Mesendoderm (in vitro differentiated cells): ENCODE measurements around the gene RPLP1. TPM values are rescaled to one million over a fixed set of nuclear protein-coding genes. Genes with fewer than 3 reads are reported as not detected.

Experiments used
- DNase-seq: peaks from one replicate; pipeline ENCODE4 v3.0.0; 2013
- H2AK5ac ChIP-seq: 2 replicates; pipeline ENCODE4 v1.6.1; 2013; ENCODE audit warnings: low read length, inconsistent platforms
- H2BK120ac ChIP-seq: 2 replicates; pipeline ENCODE4 v1.6.1; 2013; ENCODE audit warnings: low read depth, mild to moderate bottlenecking, low read length, moderate library complexity, mixed read lengths
- H2BK15ac ChIP-seq: replicated peaks from 2 replicates; pipeline ENCODE4 v1.6.1; 2013; ENCODE audit warnings: low read depth, mild to moderate bottlenecking, moderate library complexity
- H2BK5ac ChIP-seq: 2 replicates; pipeline ENCODE4 v1.6.1; 2013; ENCODE audit warnings: low read length, inconsistent platforms
- H3K18ac ChIP-seq: 2 replicates; pipeline ENCODE4 v1.6.1; 2013; ENCODE audit warnings: mild to moderate bottlenecking, low read length, mixed read lengths
- H3K23ac ChIP-seq: one replicate; pipeline ENCODE4 v1.6.1; 2013; ENCODE audit warnings: low read length
- H3K27ac ChIP-seq: 2 replicates; pipeline ENCODE4 v1.5.1; 2013; ENCODE audit warnings: low read depth, mild to moderate bottlenecking, inconsistent platforms, low read length, moderate library complexity
- H3K27me3 ChIP-seq: 2 replicates; pipeline ENCODE4 v1.6.1; 2013; ENCODE audit warnings: low read length, control low read depth, mild to moderate bottlenecking, inconsistent platforms; ENCODE audit not compliant: insufficient read depth, poor library complexity
- H3K36me3 ChIP-seq: 2 replicates; pipeline ENCODE4 v1.6.1; 2013; ENCODE audit warnings: low read length, inconsistent platforms; ENCODE audit not compliant: control insufficient read depth, insufficient read depth
- H3K4ac ChIP-seq: one replicate; pipeline ENCODE4 v1.6.1; 2013; ENCODE audit warnings: low read depth, mild to moderate bottlenecking, low read length, moderate library complexity
- H3K4me1 ChIP-seq: 2 replicates; pipeline ENCODE4 v1.6.1; 2013; ENCODE audit warnings: low read depth, low read length, inconsistent platforms; ENCODE audit not compliant: control insufficient read depth
- H3K4me2 ChIP-seq: 2 replicates; pipeline ENCODE4 v1.6.1; 2013; ENCODE audit warnings: low read length
- H3K4me3 ChIP-seq: 2 replicates; pipeline ENCODE4 v1.5.1; 2013; ENCODE audit warnings: mild to moderate bottlenecking, low read length
- H3K56ac ChIP-seq: one replicate; pipeline ENCODE4 v1.6.1; 2013; ENCODE audit warnings: low read length
- H3K79me1 ChIP-seq: 2 replicates; pipeline ENCODE4 v1.6.1; 2013; ENCODE audit warnings: low read length, inconsistent platforms
- H3K79me2 ChIP-seq: 2 replicates; pipeline ENCODE4 v1.6.1; 2013; ENCODE audit warnings: mild to moderate bottlenecking, low read length; ENCODE audit not compliant: control insufficient read depth, insufficient read depth
- H3K9ac ChIP-seq: 2 replicates; pipeline ENCODE4 v1.6.1; 2013; ENCODE audit warnings: low read length, inconsistent platforms
- H4K5ac ChIP-seq: one replicate; pipeline ENCODE4 v1.6.1; 2013; ENCODE audit warnings: low read length
- H4K8ac ChIP-seq: one replicate; pipeline ENCODE4 v1.6.1; 2013; ENCODE audit warnings: low read depth, mild to moderate bottlenecking, control low read depth, low read length, moderate library complexity
- WGBS: extraction: QIAGEN DNeasy Blood & Tissue Kit; methylation state at CpG from one replicate; pipeline ENCODE4 v1.1.7; 2013; ENCODE audit warnings: low lambda C conversion rate, missing lambda C conversion rate; ENCODE audit not compliant: insufficient coverage; ENCODE audit errors: extremely low coverage; 5-methylcytosine and 5-hydroxymethylcytosine counted together
- small RNA-seq: library from polyadenylated mRNA; stranded (forward); fragments of <200 nt; extraction: miRNeasy Mini kit (QIAGEN cat#:217004); gene quantifications from one replicate; pipeline ENCODE3, GENCODE V24; 2013; ENCODE audit not compliant: insufficient read depth

Gene RPLP1

DNA sequence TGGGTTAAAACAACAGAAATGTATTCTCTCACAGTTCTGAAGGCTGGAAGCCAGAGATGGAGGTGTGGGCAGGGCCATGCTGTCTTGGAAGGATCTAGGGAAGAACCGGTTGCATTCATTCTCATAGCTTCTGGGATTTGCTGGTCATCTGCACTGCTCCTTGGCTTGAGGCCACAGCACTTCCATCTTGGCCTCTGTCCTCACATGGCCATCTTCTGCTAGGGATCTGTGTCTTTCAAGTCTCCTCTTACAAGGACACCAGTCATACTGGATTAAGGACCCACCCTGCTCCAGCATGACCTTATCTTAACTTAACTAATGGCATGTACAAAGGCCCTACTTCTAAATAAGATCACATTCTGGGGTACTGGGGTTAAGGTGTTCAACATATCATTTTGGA, 47.7 kb downstream of the RPLP1 start:
- WGBS = no CpG with 5 or more reads among the region's 1 CpG
- Histone ChIP-seq H2BK5ac (no peak overlapping the region), H2AK5ac (no peak overlapping the region), H3K79me2 (no peaks in the 10 kb centered on the region), H3K4me3 (no peak overlapping the region), H3K23ac (no peak overlapping the region), H3K79me1 (no peaks in the 10 kb centered on the region), H3K4ac (no peak overlapping the region), H3K36me3 (no peaks in the 10 kb centered on the region), H3K27me3 (no peaks in the 10 kb centered on the region), H2BK120ac (no peak overlapping the region), H2BK15ac (no peak overlapping the region), H4K5ac (no peak overlapping the region), H3K4me2 (no peak overlapping the region), H4K8ac (no peak overlapping the region), H3K27ac (no peak overlapping the region), H3K56ac (no peak overlapping the region), H3K18ac (no peak overlapping the region), H3K4me1 (no peaks in the 10 kb centered on the region), H3K9ac (no peak overlapping the region)
- no peak for DNase-seq

DNA sequence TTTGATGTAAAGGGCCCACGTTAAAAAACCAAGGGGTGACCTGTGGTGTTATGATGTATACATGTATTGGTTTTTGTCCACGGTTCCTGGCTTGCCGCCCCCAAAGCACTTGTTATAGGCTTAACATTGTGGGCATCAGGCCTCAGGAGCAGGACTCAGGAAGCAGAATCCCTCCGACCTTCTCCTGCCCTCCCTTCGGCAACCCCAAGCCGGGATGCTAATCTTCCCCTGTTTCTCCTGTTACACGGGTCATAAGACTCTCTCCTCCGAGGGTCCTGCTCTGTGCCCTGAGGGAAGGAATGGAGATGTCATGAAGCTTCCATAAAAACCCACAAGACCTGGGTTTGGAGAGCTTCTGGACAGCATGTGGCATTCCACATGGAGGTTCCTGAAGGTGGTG, 48.8 kb downstream of the RPLP1 start:
- Histone ChIP-seq H3K4me2 (no peak overlapping the region), H4K5ac (no peak overlapping the region), H2BK15ac (no peak overlapping the region), H4K8ac (no peak overlapping the region), H2AK5ac (no peak overlapping the region), H3K23ac (no peak overlapping the region), H2BK5ac (no peak overlapping the region), H3K27ac (no peak overlapping the region), H3K36me3 (no peaks in the 10 kb centered on the region), H3K79me2 (no peaks in the 10 kb centered on the region), H3K9ac (no peak overlapping the region), H3K4me3 (no peak overlapping the region), H3K18ac (no peak overlapping the region), H3K4ac (no peak overlapping the region), H3K27me3 (no peaks in the 10 kb centered on the region), H3K79me1 (no peaks in the 10 kb centered on the region), H3K4me1 (no peaks in the 10 kb centered on the region), H3K56ac (no peak overlapping the region), H2BK120ac (no peak overlapping the region)
- WGBS = no CpG with 5 or more reads among the region's 8 CpGs
- no peak for DNase-seq

DNA sequence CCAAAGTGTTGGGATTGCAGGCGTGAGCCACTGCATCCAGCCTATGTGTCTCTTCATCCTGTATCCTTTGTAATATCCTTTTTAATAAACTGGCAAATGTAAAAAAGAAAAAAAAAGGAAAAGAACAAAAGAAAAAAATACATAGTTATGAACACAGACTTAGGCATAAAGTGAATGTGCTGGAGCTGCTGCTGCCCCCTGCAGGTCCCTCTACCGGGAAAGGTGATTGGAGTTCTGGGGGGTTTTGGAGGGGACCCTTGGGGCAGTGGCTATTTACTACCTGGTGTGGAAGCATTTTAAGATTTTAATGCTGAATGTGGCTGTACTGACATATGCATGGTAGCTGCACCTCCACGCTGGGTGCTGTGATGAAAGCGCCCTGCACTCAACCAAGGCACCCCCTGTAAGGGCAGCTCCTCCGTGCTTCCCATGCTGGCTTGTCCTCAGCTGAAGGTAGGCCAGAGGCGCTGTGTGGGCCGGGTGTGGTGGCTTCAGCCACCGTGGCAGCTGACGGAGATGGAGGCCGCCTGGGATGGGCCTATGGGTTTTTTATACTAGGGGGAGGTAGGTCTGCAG, 49.9 kb downstream of the RPLP1 start:
- H2BK5ac ChIP-seq = no peak overlapping the region
- DNase-seq = no peak
- H3K4me1 ChIP-seq = no peaks in the 10 kb centered on the region
- H3K56ac ChIP-seq = no peak overlapping the region
- no peak overlapping the region for H4K5ac ChIP-seq
- WGBS = no CpG with 5 or more reads among the region's 10 CpGs
- H3K23ac ChIP-seq = no peak overlapping the region
- no peak overlapping the region for H3K27ac ChIP-seq
- no peak overlapping the region for H3K4me2 ChIP-seq
- H3K79me1 ChIP-seq = no peaks in the 10 kb centered on the region
- H3K9ac ChIP-seq = no peak overlapping the region
- H3K4me3 ChIP-seq = no peak overlapping the region
- no peak overlapping the region for H2BK120ac ChIP-seq
- H4K8ac ChIP-seq = no peak overlapping the region
- H3K36me3 ChIP-seq = no peaks in the 10 kb centered on the region
- H3K4ac ChIP-seq = no peak overlapping the region
- H3K18ac ChIP-seq = no peak overlapping the region
- no peaks in the 10 kb centered on the region for H3K79me2 ChIP-seq
- H2BK15ac ChIP-seq = no peak overlapping the region
- H3K27me3 ChIP-seq = no peaks in the 10 kb centered on the region
- no peak overlapping the region for H2AK5ac ChIP-seq

DNA sequence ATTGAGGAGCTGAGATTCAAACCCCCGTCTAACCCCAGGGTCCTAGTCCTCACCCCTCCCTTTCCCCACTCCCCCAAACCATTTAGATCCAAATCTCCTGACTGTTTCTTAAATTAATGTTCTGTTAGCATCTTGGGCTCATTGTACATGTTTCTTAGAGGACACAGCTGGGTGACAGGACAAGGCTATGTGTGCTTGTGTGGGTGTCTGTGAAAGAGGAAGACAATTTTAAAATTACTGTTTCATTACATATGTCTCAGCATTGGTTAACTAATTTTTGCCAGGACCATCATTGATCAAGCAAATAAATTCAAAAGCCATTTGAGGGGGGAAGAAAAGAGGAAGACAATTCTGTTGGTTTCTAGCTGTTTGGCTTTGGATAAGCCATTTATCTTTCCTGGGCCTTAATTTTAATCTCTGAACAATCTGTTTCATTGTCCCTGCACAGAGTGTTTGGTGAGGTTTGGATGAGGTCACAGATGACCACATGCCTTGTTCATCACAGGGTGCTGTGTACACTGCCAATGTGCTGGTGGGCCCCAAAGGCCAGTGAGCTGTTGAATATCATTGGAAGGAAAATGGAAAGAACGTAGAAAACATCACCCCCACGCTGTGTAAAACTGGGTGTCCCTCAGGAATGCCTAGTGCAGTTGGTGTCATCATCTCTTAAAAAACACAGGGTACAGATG, 51.9 kb downstream of the RPLP1 start:
- H2BK15ac ChIP-seq = no peak overlapping the region
- H3K56ac ChIP-seq = no peak overlapping the region
- H3K9ac ChIP-seq = no peak overlapping the region
- H3K27ac ChIP-seq = no peak overlapping the region
- no peaks in the 10 kb centered on the region for H3K27me3 ChIP-seq
- no peak overlapping the region for H3K4me3 ChIP-seq
- H3K36me3 ChIP-seq = no peaks in the 10 kb centered on the region
- no peak overlapping the region for H2BK120ac ChIP-seq
- DNase-seq = no peak
- H2AK5ac ChIP-seq = no peak overlapping the region
- no CpG with 5 or more reads among the region's 3 CpGs for WGBS
- no peak overlapping the region for H4K5ac ChIP-seq
- no peaks in the 10 kb centered on the region for H3K79me2 ChIP-seq
- no peak overlapping the region for H3K4ac ChIP-seq
- no peak overlapping the region for H4K8ac ChIP-seq
- no peak overlapping the region for H3K4me2 ChIP-seq
- no peaks in the 10 kb centered on the region for H3K79me1 ChIP-seq
- H3K18ac ChIP-seq = no peak overlapping the region
- no peak overlapping the region for H3K23ac ChIP-seq
- no peak overlapping the region for H2BK5ac ChIP-seq
- H3K4me1 ChIP-seq = no peaks in the 10 kb centered on the region

Small RNAs within 50 kb of the gene (small RNA-seq; reads per million reads assigned to genes)
- not detected for gene RF00012
